ENCODE data around the gene SPATA6.
"Not testable (repeated sequence)": the region's sequence is repeated elsewhere in the genome, so short reads cannot be mapped to it uniquely, and the experiment has no call there.

The SPATA6 gene

GRCh38 chr1:48291421-48291820 is 180.6 kb downstream of the SPATA6 start:
- Histone ChIP-seq H3K9me3 (ENCODE audit: control insufficient read depth, low read length) (no peaks in the 10 kb centered on the region), H3K4me1 (ENCODE audit: control insufficient read depth, insufficient read depth, low read length) (no peaks in the 10 kb centered on the region), H3K36me3 (ENCODE audit: control insufficient read depth, insufficient read depth, low read length, severe bottlenecking) (no peaks in the 10 kb centered on the region), H3K9ac (ENCODE audit: low read length) (no peak overlapping the region), H3K27me3 (replicated peaks; ENCODE audit: control insufficient read depth, insufficient read depth, low read length) (no peaks in the 10 kb centered on the region), H3K4me3 (ENCODE audit: low read length) (no peak overlapping the region)
- no peak for DNase-seq (ENCODE audit: low read depth)

- Histone ChIP-seq H3K9ac (ENCODE audit: low read length) (no peak overlapping the region), H3K27me3 (replicated peaks; ENCODE audit: control insufficient read depth, insufficient read depth, low read length) (no peaks in the 10 kb centered on the region), H3K9me3 (ENCODE audit: control insufficient read depth, low read length) (no peaks in the 10 kb centered on the region), H3K36me3 (ENCODE audit: control insufficient read depth, insufficient read depth, low read length, severe bottlenecking) (no peaks in the 10 kb centered on the region), H3K4me1 (ENCODE audit: control insufficient read depth, insufficient read depth, low read length) (no peaks in the 10 kb centered on the region), H3K4me3 (ENCODE audit: low read length) (no peak overlapping the region)
- no peak for DNase-seq (ENCODE audit: low read depth)
These were observed 186.5 kb downstream of the SPATA6 start for GRCh38 chr1:48285525-48285924.

GRCh38 chr1:48284696-48285420 is 187.1 kb downstream of the SPATA6 start:
- not testable (repeated sequence) for H3K9ac ChIP-seq (ENCODE audit: low read length); H3K9me3 ChIP-seq (ENCODE audit: control insufficient read depth, low read length); H3K27me3 ChIP-seq (replicated peaks; ENCODE audit: control insufficient read depth, insufficient read depth, low read length); H3K36me3 ChIP-seq (ENCODE audit: control insufficient read depth, insufficient read depth, low read length, severe bottlenecking); H3K4me1 ChIP-seq (ENCODE audit: control insufficient read depth, insufficient read depth, low read length); H3K4me3 ChIP-seq (ENCODE audit: low read length); DNase-seq (ENCODE audit: low read depth)

GRCh38 chr1:48282329-48282728 is 189.7 kb downstream of the SPATA6 start:
- not testable (repeated sequence) for H3K4me1 ChIP-seq (ENCODE audit: control insufficient read depth, insufficient read depth, low read length); DNase-seq (ENCODE audit: low read depth); H3K9ac ChIP-seq (ENCODE audit: low read length); H3K36me3 ChIP-seq (ENCODE audit: control insufficient read depth, insufficient read depth, low read length, severe bottlenecking); H3K9me3 ChIP-seq (ENCODE audit: control insufficient read depth, low read length); H3K27me3 ChIP-seq (replicated peaks; ENCODE audit: control insufficient read depth, insufficient read depth, low read length); H3K4me3 ChIP-seq (ENCODE audit: low read length)

GRCh38 chr1:48277437-48277836 is 194.6 kb downstream of the SPATA6 start:
- not testable (repeated sequence) for H3K36me3 ChIP-seq (ENCODE audit: control insufficient read depth, insufficient read depth, low read length, severe bottlenecking); DNase-seq (ENCODE audit: low read depth); H3K9me3 ChIP-seq (ENCODE audit: control insufficient read depth, low read length)

GRCh38 chr1:48266576-48266975 is 205.4 kb downstream of the SPATA6 start:
- Histone ChIP-seq H3K9ac (ENCODE audit: low read length) (no peak overlapping the region), H3K4me3 (ENCODE audit: low read length) (no peak overlapping the region), H3K27me3 (replicated peaks; ENCODE audit: control insufficient read depth, insufficient read depth, low read length) (no peaks in the 10 kb centered on the region), H3K9me3 (ENCODE audit: control insufficient read depth, low read length) (no peaks in the 10 kb centered on the region), H3K4me1 (ENCODE audit: control insufficient read depth, insufficient read depth, low read length) (peaks cover 27% of the 10 kb centered on the region), H3K36me3 (ENCODE audit: control insufficient read depth, insufficient read depth, low read length, severe bottlenecking) (no peaks in the 10 kb centered on the region)
- DNase-seq (ENCODE audit: low read depth), result peak; percentile 73

More at GRCh38 chr1:48277437-48277836, 194.6 kb downstream of the SPATA6 start:
- not testable (repeated sequence) for H3K4me3 ChIP-seq (ENCODE audit: low read length); H3K27me3 ChIP-seq (replicated peaks; ENCODE audit: control insufficient read depth, insufficient read depth, low read length); H3K9ac ChIP-seq (ENCODE audit: low read length); H3K4me1 ChIP-seq (ENCODE audit: control insufficient read depth, insufficient read depth, low read length)

GRCh38 chr1:48263041-48263440 is 209.0 kb downstream of the SPATA6 start:
- Histone ChIP-seq H3K4me1 (ENCODE audit: control insufficient read depth, insufficient read depth, low read length) (peaks cover 28% of the 10 kb centered on the region), H3K4me3 (ENCODE audit: low read length) (peak overlapping the region; percentile 9), H3K9ac (ENCODE audit: low read length) (peak overlapping the region; percentile 54), H3K36me3 (ENCODE audit: control insufficient read depth, insufficient read depth, low read length, severe bottlenecking) (no peaks in the 10 kb centered on the region), H3K27me3 (replicated peaks; ENCODE audit: control insufficient read depth, insufficient read depth, low read length) (no peaks in the 10 kb centered on the region), H3K9me3 (ENCODE audit: control insufficient read depth, low read length) (no peaks in the 10 kb centered on the region)
- DNase-seq (ENCODE audit: low read depth), result peak; percentile 80

GRCh38 chr1:48261881-48262400 is 210.1 kb downstream of the SPATA6 start:
- H3K36me3 ChIP-seq (ENCODE audit: control insufficient read depth, insufficient read depth, low read length, severe bottlenecking), result no peaks in the 10 kb centered on the region

GRCh38 chr1:48258106-48258505 is 213.9 kb downstream of the SPATA6 start:
- Histone ChIP-seq H3K9ac (ENCODE audit: low read length) (no peak overlapping the region), H3K27me3 (replicated peaks; ENCODE audit: control insufficient read depth, insufficient read depth, low read length) (no peaks in the 10 kb centered on the region), H3K36me3 (ENCODE audit: control insufficient read depth, insufficient read depth, low read length, severe bottlenecking) (no peaks in the 10 kb centered on the region), H3K9me3 (ENCODE audit: control insufficient read depth, low read length) (no peaks in the 10 kb centered on the region), H3K4me3 (ENCODE audit: low read length) (no peak overlapping the region), H3K4me1 (ENCODE audit: control insufficient read depth, insufficient read depth, low read length) (peaks cover 17% of the 10 kb centered on the region)
- no peak for DNase-seq (ENCODE audit: low read depth)

More at GRCh38 chr1:48261881-48262400, 210.1 kb downstream of the SPATA6 start:
- Histone ChIP-seq H3K4me3 (ENCODE audit: low read length) (no peak overlapping the region), H3K9me3 (ENCODE audit: control insufficient read depth, low read length) (no peaks in the 10 kb centered on the region), H3K9ac (ENCODE audit: low read length) (no peak overlapping the region), H3K27me3 (replicated peaks; ENCODE audit: control insufficient read depth, insufficient read depth, low read length) (no peaks in the 10 kb centered on the region), H3K4me1 (ENCODE audit: control insufficient read depth, insufficient read depth, low read length) (peaks cover 28% of the 10 kb centered on the region)
- DNase-seq (ENCODE audit: low read depth), result peak; percentile 52

GRCh38 chr1:48254254-48254653 is 217.8 kb downstream of the SPATA6 start:
- DNase-seq (ENCODE audit: low read depth), result no peak
- Histone ChIP-seq H3K9ac (ENCODE audit: low read length) (no peak overlapping the region), H3K36me3 (ENCODE audit: control insufficient read depth, insufficient read depth, low read length, severe bottlenecking) (no peaks in the 10 kb centered on the region), H3K9me3 (ENCODE audit: control insufficient read depth, low read length) (no peaks in the 10 kb centered on the region), H3K27me3 (replicated peaks; ENCODE audit: control insufficient read depth, insufficient read depth, low read length) (no peaks in the 10 kb centered on the region), H3K4me3 (ENCODE audit: low read length) (no peak overlapping the region), H3K4me1 (ENCODE audit: control insufficient read depth, insufficient read depth, low read length) (no peaks in the 10 kb centered on the region)

GRCh38 chr1:48251821-48252220 is 220.2 kb downstream of the SPATA6 start:
- no peak for DNase-seq (ENCODE audit: low read depth)
- Histone ChIP-seq H3K4me3 (ENCODE audit: low read length) (no peak overlapping the region), H3K9ac (ENCODE audit: low read length) (no peak overlapping the region)

GRCh38 chr1:48251323-48251722 is 220.7 kb downstream of the SPATA6 start:
- Histone ChIP-seq H3K4me3 (ENCODE audit: low read length) (no peak overlapping the region), H3K9ac (ENCODE audit: low read length) (no peak overlapping the region), H3K9me3 (ENCODE audit: control insufficient read depth, low read length) (no peaks in the 10 kb centered on the region), H3K36me3 (ENCODE audit: control insufficient read depth, insufficient read depth, low read length, severe bottlenecking) (no peaks in the 10 kb centered on the region), H3K4me1 (ENCODE audit: control insufficient read depth, insufficient read depth, low read length) (no peaks in the 10 kb centered on the region), H3K27me3 (replicated peaks; ENCODE audit: control insufficient read depth, insufficient read depth, low read length) (peaks cover 2% of the 10 kb centered on the region)
- DNase-seq (ENCODE audit: low read depth), result no peak

More at GRCh38 chr1:48251821-48252220, 220.2 kb downstream of the SPATA6 start:
- H3K36me3 ChIP-seq (ENCODE audit: control insufficient read depth, insufficient read depth, low read length, severe bottlenecking), result no peaks in the 10 kb centered on the region
- H3K4me1 ChIP-seq (ENCODE audit: control insufficient read depth, insufficient read depth, low read length), result no peaks in the 10 kb centered on the region
- H3K9me3 ChIP-seq (ENCODE audit: control insufficient read depth, low read length), result no peaks in the 10 kb centered on the region
- H3K27me3 ChIP-seq (replicated peaks; ENCODE audit: control insufficient read depth, insufficient read depth, low read length), result peaks cover 2% of the 10 kb centered on the region
